HEK293 (cell line): ENCODE data around the gene TNFRSF8.
A peak's percentile ranks its signal among the peaks of the same experiment; 100 is the strongest.

Experiments
- CTCF ChIA-PET: fragments of 350-600 bp; formaldehyde crosslinking; extraction: SDS; loops from one replicate; lab custom pipeline; 2021; ENCODE audit warnings: antibody characterized with exemption; lab: Yijun Ruan, JAX
- POLR2A ChIA-PET: fragments of 300-600 bp; formaldehyde crosslinking; extraction: SDS; loops from one replicate; lab custom pipeline; 2020; ENCODE audit warnings: antibody characterized with exemption, inconsistent platforms; lab: Yijun Ruan, JAX
- H3K27ac ChIP-seq: fragments of 200-500 bp; sonication (Bioruptor generic); 2 replicates; pipeline ENCODE4 v1.5.1; 2014; ENCODE audit warnings: low read depth, low read length, control low read depth, inconsistent platforms; ENCODE audit errors: extremely low read depth
- H3K36me3 ChIP-seq, 2 experiments: fragments of 200-500 bp in 1 of 2; sonication (Bioruptor generic) in 1 of 2; 1 replicate in 1 of 2; 2 replicates in 1 of 2; pipeline ENCODE4 v1.5.1; 2014 to 2017; ENCODE audit warnings: inconsistent platforms in 2 of 2, low read length in 2 of 2; ENCODE audit not compliant: control insufficient read depth in 2 of 2, insufficient read depth in 1 of 2
- H3K4me1 ChIP-seq: fragments of 200-500 bp; sonication (Bioruptor generic); 2 replicates; pipeline ENCODE4 v1.5.1; 2014; ENCODE audit warnings: mild to moderate bottlenecking, low read length, inconsistent platforms; ENCODE audit not compliant: control insufficient read depth, insufficient read depth
- H3K4me3 ChIP-seq: 2 replicates; pipeline ENCODE4 v1.5.1; 2011; ENCODE audit warnings: low read depth, mild to moderate bottlenecking, control low read depth, low read length, moderate library complexity
- H3K9me3 ChIP-seq: fragments of 200-500 bp; sonication (Bioruptor generic); 2 replicates; pipeline ENCODE4 v1.5.1; 2014; ENCODE audit warnings: low read depth, low read length, inconsistent platforms; ENCODE audit not compliant: control insufficient read depth, insufficient read depth
- EGR2 ChIP-seq: fragments of 450-650 bp; formaldehyde crosslinking; IDR thresholded peaks from 2 replicates; pipeline ENCODE4 v1.5.1; 2016; ENCODE audit warnings: low read depth, missing biosample characterization, missing genetic modification characterization
- GLIS1 ChIP-seq: fragments of 450-650 bp; formaldehyde crosslinking; IDR thresholded peaks from 2 replicates; pipeline ENCODE4 v1.5.1; 2016; ENCODE audit warnings: missing biosample characterization, missing genetic modification characterization
- PRDM1 ChIP-seq: fragments of 450-650 bp; formaldehyde crosslinking; IDR thresholded peaks from 2 replicates; pipeline ENCODE4; 2016; ENCODE audit warnings: missing biosample characterization, missing genetic modification characterization
- ZFHX2 ChIP-seq: fragments of 450-650 bp; formaldehyde crosslinking; conservative IDR thresholded peaks from 2 replicates; pipeline ENCODE4 v1.5.1; 2016; ENCODE audit warnings: missing biosample characterization, missing genetic modification characterization
- ZFP69B ChIP-seq: fragments of 450-650 bp; formaldehyde crosslinking; IDR thresholded peaks from 2 replicates; pipeline ENCODE4 v1.5.1; 2016; ENCODE audit warnings: missing biosample characterization, missing genetic modification characterization
- ZNF10 ChIP-seq: fragments of 450-650 bp; formaldehyde crosslinking; IDR thresholded peaks from 2 replicates; pipeline ENCODE4 v1.5.1; 2017; ENCODE audit warnings: missing biosample characterization, missing genetic modification characterization
- ZNF16 ChIP-seq: fragments of 450-650 bp; formaldehyde crosslinking; IDR thresholded peaks from 2 replicates; pipeline ENCODE4 v1.5.1; 2016; ENCODE audit warnings: low read depth, missing biosample characterization, missing genetic modification characterization
- ZNF175 ChIP-seq: fragments of 450-650 bp; formaldehyde crosslinking; IDR thresholded peaks from 2 replicates; pipeline ENCODE4 v1.5.1; 2016; ENCODE audit warnings: missing biosample characterization, missing genetic modification characterization
- ZNF341 ChIP-seq: fragments of 450-650 bp; formaldehyde crosslinking; IDR thresholded peaks from 2 replicates; pipeline ENCODE4; 2016; ENCODE audit warnings: low read depth, missing biosample characterization, missing genetic modification characterization
- ZNF366 ChIP-seq: fragments of 450-650 bp; formaldehyde crosslinking; conservative IDR thresholded peaks from 2 replicates; pipeline ENCODE4 v1.5.1; 2016; ENCODE audit warnings: missing biosample characterization, missing genetic modification characterization
- ZNF394 ChIP-seq: fragments of 450-650 bp; formaldehyde crosslinking; IDR thresholded peaks from 2 replicates; pipeline ENCODE4 v1.5.1; 2016; ENCODE audit warnings: missing biosample characterization, missing genetic modification characterization, mild to moderate bottlenecking, moderate library complexity, borderline replicate concordance
- ZNF585B ChIP-seq: fragments of 450-650 bp; formaldehyde crosslinking; IDR thresholded peaks from 2 replicates; pipeline ENCODE4 v1.5.1; 2016; ENCODE audit warnings: missing biosample characterization, missing genetic modification characterization
- ZNF600 ChIP-seq: fragments of 450-650 bp; formaldehyde crosslinking; IDR thresholded peaks from 2 replicates; pipeline ENCODE4 v1.5.1; 2016; ENCODE audit warnings: missing biosample characterization, missing genetic modification characterization
- ZNF664 ChIP-seq: fragments of 450-650 bp; formaldehyde crosslinking; IDR thresholded peaks from 2 replicates; pipeline ENCODE4 v1.5.1; 2016; ENCODE audit warnings: missing biosample characterization, missing genetic modification characterization
- ZXDB ChIP-seq: fragments of 450-650 bp; formaldehyde crosslinking; IDR thresholded peaks from 2 replicates; pipeline ENCODE4 v1.5.1; 2016; ENCODE audit warnings: missing biosample characterization, missing genetic modification characterization

TNFRSF8 gene

GRCh38 chr1:12188115-12188514, 125.0 kb downstream of the TNFRSF8 start (continued):
- no peak for TF ChIP-seq ZNF585B (tag by site-specific recombination)
- TF ChIP-seq, all 188 proteins: peak for 0

- no peaks in the 10 kb centered on the region for H3K4me1 ChIP-seq
- H3K9me3 ChIP-seq: no peaks in the 10 kb centered on the region
- TF ChIP-seq ZNF10 (tag by site-specific recombination) (0 out of 2 replicates have a peak, but pooled peaks have one; percentile 14), ZNF16 (tag by site-specific recombination) (no peak)
- TF ChIP-seq, all 188 proteins: peak for 1
- H3K4me3 ChIP-seq: no peak overlapping the region
- ChIA-PET CTCF (interaction anchor here (0.6 to 1.5 kb wide), 4 partner anchors 18 to 64 kb away, joined by 3 to 5 read pairs (median 4); no protein-coding TSS in a partner anchor), POLR2A (no interaction called here)
- H3K27ac ChIP-seq: no peak overlapping the region
- no peaks in the 10 kb centered on the region for H3K36me3 ChIP-seq
These were observed 125.7 kb downstream of the TNFRSF8 start for GRCh38 chr1:12188657-12189327.

GRCh38 chr1:12189328-12189682, 126.2 kb downstream of the TNFRSF8 start:
- ChIA-PET CTCF (interaction anchor here (0.6 to 1.5 kb wide), 3 partner anchors 19 to 65 kb away, joined by 3 to 5 read pairs (median 5); no protein-coding TSS in a partner anchor), POLR2A (no interaction called here)
- H3K4me3 ChIP-seq: no peak overlapping the region
- no peaks in the 10 kb centered on the region for H3K36me3 ChIP-seq
- no peak overlapping the region for H3K27ac ChIP-seq
- H3K4me1 ChIP-seq: no peaks in the 10 kb centered on the region
- H3K9me3 ChIP-seq: no peaks in the 10 kb centered on the region
- TF ChIP-seq PRDM1 (tag by site-specific recombination) (no peak), ZNF664 (0 out of 2 replicates have a peak, but pooled peaks have one; percentile 6), ZNF366 (tag by site-specific recombination) (no peak), ZFP69B (tag by site-specific recombination) (no peak)
- TF ChIP-seq, all 188 proteins: peak for 1

GRCh38 chr1:12191242-12192032, 128.3 kb downstream of the TNFRSF8 start:
- no peaks in the 10 kb centered on the region for H3K9me3 ChIP-seq
- TF ChIP-seq ZNF600 (tag by site-specific recombination): peak; percentile 38; the same call in 1 of the 2 replicates
- TF ChIP-seq EGR2 (tag by site-specific recombination): peak; percentile 78
- TF ChIP-seq ZNF341 (tag by site-specific recombination): peak; percentile 96
- no peak for TF ChIP-seq ZNF175
- TF ChIP-seq ZFHX2: peak; percentile 56
- TF ChIP-seq GLIS1 (tag by site-specific recombination): peak; percentile 29; the same call in 1 of the 2 replicates
- TF ChIP-seq ZXDB: no peak
- peak; percentile 71; the same call in 1 of the 2 replicates for TF ChIP-seq ZNF394 (tag by site-specific recombination)
- no peaks in the 10 kb centered on the region for H3K4me1 ChIP-seq
- ChIA-PET CTCF (interaction anchor here (1.2 kb wide), 1 partner anchor 69 kb away, joined by 3 read pairs; no protein-coding TSS in a partner anchor), POLR2A (no interaction called here)
- H3K27ac ChIP-seq: no peak overlapping the region
- no peaks in the 10 kb centered on the region for H3K36me3 ChIP-seq
- H3K4me3 ChIP-seq: no peak overlapping the region
